HG03097 (cell line): ENCODE measurements around the gene LRRC8C.
"Not testable (repeated sequence)": the region's sequence is repeated elsewhere in the genome, so short reads cannot be mapped to it uniquely, and the experiment has no call there.

ENCODE experiments used
- ATAC-seq: cut with Tn5 transposase; IDR thresholded peaks from one replicate; pipeline ENCODE4 v1.9.1; 2021; ENCODE audit not compliant: unreplicated experiment, low FRiP score

Gene LRRC8C

DNA sequence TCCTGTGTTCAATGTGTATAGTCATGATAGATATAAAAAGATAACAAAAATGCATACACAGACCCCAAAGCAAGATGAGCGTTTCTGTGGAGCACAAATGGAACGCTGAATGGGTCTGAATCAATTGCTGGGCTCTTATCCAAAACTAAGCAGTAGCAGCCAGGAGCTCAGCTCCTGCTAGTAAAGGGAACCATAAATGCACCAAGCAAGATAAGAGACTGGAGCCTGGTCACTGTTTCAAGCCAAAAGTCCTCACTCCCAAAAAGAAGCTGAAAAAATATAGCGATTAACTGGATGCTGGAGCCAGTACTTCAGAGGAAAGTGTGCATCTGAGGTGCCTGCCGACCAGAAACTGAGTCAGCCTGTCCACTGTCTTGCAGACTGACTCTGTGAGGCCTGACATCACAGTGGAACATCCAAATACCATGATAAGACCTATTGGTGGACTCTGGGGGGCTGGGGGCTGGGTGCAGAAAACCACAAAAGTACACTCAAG, 68.9 kb downstream of the LRRC8C start:
- ATAC-seq, result no peak

- ATAC-seq, result no peak
Measured at GRCh38 chr1:89702520-89703045, 69.7 kb downstream of the LRRC8C start.

- ATAC-seq, result no peak
Measured at GRCh38 chr1:89703469-89703868, 70.5 kb downstream of the LRRC8C start.

- ATAC-seq, result no peak
Measured at GRCh38 chr1:89704014-89704413, 71.1 kb downstream of the LRRC8C start.

DNA sequence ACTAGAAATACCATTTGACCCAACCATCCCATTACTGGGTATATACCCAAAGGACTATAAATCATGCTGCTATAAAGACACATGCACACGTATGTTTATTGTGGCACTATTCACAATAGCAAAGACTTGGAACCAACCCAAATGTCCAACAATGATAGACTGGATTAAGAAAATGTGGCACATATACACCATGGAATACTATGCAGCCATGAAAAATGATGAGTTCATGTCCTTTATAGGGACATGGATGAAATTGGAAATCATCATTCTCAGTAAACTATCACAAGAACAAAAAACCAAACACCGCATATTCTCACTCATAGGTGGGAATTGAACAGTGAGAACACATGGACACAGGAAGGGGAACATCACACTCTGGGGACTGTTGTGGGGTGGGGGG, 72.0 kb downstream of the LRRC8C start:
- ATAC-seq, result not testable (repeated sequence)

DNA sequence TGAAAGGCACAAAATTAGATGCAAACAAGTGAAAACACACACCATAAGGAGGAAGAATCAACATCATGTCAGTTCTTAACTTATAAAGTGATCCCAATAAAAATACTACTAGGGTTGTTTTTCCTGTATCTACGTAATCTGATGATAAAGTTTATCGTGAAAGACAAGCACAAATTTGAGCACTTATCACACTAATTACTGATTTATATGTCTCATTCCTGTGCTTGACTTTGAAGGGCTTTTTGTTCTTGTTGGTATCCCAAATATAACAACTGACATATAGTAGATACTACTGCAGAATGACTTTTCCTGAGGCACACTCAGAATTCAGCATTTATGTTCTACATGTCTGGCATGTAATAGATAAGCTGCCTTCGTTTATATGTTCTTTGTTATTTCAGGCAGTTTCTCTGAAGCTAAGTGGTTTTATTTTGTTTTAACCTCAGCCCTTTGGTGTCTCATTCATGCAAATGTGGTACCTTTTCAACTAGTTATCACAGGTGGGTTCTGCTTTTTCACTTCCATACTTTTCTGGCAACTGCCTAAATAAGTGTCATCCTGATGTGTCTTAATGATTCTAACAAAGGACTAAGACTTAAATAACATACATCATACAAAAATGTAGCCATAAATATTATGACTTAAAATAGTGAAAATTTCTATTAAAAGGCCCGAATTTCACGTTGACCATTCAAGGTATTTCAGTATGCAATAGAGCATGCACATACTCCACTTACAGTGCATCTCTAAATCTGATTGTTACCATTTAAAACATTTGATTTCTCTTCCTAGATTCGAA, 73.2 kb downstream of the LRRC8C start:
- no peak for ATAC-seq

DNA sequence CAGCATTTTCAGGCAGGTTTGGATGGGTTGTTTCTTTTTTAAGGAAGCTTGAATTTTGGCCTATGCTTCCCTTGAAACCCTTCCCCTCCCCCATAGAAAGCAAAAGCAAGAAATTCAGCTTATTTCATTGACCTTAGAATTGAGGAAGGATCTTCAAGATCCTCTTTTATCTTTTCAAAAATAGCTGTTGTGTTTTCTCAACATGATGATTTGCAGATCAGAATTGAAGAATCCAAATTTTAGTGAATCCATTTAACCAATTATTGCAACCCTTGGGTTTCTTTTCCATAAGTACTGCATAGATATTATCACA, 73.7 kb downstream of the LRRC8C start:
- no peak for ATAC-seq

DNA sequence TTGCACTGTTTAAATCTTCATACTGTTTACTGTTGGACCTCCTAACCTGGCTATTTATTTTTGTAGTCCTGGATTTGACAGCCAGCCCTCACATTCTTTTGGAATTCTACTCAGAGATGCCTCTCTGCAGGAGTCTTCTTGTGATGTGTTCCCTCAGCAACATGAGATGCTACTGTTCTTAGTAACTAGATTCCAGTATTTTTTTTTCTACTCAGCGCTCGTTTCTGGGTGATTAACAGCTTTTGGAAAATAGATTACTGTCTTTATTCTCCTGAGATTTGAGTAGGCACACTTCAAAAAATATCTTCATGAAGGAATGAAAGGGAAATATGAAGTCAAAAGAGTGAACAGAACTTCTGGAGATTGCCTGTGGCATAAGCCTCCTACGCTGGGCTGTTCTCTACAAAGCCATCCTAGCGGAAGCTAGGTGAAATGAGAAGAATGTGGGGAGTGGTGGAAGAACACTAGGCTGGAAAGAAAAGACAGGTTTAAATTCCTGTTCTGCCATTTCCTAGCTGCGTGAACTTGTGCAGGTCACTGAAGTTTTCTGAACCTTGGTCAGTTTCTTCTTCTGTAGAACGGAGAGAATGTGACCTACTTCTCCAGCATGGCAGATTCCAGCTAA, 75.9 kb downstream of the LRRC8C start:
- no peak for ATAC-seq

- no peak for ATAC-seq
Measured at GRCh38 chr1:89710498-89711139, 77.7 kb downstream of the LRRC8C start.

- no peak for ATAC-seq
Measured at GRCh38 chr1:89711140-89711778, 78.3 kb downstream of the LRRC8C start.

DNA sequence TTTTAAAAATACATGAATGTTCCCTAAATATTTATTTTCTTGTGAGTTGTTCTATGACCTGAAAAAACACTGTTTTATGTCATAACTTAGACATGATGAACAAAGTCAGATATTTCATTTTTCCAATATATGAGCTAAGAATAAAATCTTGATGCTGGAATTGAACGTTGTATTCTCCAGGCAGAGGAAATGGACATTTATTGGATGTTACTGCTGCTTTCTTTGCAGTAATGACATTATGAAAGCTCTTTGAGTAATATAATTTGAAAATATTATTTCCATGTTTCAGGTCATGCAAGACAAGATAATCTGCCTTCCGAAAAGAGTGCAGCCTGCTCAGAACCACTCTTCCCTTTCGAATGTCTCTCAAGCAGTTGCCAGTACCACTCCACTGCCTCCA, 79.5 kb downstream of the LRRC8C start:
- ATAC-seq, result no peak

- no peak for ATAC-seq
Measured at GRCh38 chr1:89715677-89716076, 82.8 kb downstream of the LRRC8C start.

DNA sequence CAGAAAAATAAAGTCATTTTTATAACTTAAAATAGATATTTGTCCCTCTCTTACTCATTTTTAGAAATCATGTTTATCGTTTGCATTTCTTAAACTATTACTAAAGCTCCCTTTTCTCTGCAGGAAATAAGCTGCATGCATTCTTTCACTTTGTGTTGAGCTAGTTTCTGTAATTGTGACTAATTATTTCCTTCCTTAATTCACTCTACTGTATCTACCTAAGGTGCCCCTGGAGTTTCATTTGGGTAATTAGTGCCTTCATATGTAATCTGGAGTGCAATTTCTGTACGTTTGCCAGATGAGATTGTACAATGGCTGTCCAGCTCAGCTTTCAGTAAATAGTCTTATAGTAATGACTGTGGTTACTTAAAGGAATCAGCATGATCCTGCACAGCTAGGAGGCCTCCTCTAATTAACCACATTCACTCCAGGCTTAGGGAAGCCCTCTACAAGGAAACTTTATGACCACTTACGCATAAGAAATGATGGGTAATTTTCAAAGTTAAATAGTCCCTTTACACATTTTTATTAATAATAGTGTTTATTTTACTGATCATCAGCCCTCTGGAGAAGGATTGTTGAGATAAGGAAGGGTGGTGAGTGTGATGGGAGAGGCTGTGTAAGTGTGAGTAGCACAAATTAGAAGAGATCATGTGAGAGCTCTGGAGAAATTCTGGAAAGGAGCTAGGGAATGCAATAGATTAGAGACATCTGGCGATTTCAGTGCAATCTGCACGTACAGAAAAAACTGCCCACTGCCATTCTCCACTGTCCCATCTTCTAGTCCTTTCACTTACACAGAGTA, 86.8 kb downstream of the LRRC8C start:
- ATAC-seq, result peak; percentile 91

DNA sequence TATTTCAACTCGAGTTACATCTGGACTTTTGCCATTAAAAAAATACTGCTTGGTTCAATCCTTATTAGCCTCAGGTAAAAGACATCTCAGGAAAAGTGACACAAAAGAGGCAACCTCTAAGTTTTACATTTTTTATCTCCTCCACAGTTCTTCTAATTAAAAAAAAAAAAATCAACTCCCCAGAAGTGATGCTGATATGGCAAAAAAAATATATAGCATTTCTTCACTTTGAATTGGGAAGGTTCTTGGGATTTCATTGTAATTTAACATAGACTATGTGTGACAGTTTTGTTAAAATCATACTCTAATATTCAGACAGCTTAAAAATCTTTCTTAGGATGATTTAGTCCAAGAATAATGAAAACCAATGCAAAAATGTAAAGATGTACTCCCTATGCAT, 87.9 kb downstream of the LRRC8C start:
- no peak for ATAC-seq

GRCh38 chr1:89721351-89721750, 88.4 kb downstream of the LRRC8C start:
- ATAC-seq, result no peak

GRCh38 chr1:89723144-89723543, 90.2 kb downstream of the LRRC8C start:
- no peak for ATAC-seq

- ATAC-seq, result no peak
Measured at GRCh38 chr1:89723863-89724262, 90.9 kb downstream of the LRRC8C start.

- peak; percentile 70 for ATAC-seq
Measured at GRCh38 chr1:89724369-89725010, 91.6 kb downstream of the LRRC8C start.

DNA sequence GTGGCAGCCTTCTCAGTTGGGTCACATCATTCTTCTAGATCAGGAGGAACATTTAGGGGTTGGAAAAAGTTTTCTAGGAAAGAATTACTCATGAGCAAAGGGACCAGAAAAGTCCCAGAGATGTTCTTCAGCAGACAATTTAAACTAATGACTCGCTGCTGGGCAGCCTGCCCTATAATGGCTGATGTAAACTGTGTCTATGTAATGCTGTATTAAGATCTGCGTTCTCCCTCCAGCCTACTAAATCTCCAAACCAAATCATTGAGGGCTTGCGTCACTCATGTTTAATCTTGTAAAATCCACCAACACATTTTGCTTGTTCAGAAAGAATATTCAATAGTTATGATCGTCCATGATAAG, 92.1 kb downstream of the LRRC8C start:
- no peak for ATAC-seq

DNA sequence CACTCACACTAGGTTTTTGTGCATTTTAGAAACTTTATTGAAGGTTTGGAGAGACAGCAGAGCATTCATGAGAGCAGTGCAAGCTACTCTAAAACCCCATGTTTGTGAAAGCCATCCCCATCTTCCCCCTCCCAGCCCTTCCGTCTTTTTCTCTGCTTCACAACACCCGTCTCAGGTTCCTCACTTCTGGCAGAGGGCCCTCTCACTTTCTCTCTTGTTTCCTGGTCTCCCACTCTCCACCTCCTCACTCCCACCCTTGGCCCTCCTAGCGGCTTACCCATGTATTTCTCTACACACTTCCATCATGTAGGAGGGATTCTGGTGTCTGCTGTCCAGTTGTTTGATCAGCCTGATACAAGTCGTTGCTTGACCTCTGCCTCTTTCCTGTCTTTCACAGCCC, 92.7 kb downstream of the LRRC8C start:
- no peak for ATAC-seq
